ENCODE measurements around the gene LONP1. TPM values are rescaled to one million over a fixed set of nuclear protein-coding genes. Genes with fewer than 3 reads are reported as not detected.
"Not testable (repeated sequence)": the region's sequence is repeated elsewhere in the genome, so short reads cannot be mapped to it uniquely, and the experiment has no call there.

The LONP1 gene
- total and polyA plus RNA-seq, 5 experiments from 2014 or later, result 19.9 to 75.3 (median 45.5) TPM

DNA sequence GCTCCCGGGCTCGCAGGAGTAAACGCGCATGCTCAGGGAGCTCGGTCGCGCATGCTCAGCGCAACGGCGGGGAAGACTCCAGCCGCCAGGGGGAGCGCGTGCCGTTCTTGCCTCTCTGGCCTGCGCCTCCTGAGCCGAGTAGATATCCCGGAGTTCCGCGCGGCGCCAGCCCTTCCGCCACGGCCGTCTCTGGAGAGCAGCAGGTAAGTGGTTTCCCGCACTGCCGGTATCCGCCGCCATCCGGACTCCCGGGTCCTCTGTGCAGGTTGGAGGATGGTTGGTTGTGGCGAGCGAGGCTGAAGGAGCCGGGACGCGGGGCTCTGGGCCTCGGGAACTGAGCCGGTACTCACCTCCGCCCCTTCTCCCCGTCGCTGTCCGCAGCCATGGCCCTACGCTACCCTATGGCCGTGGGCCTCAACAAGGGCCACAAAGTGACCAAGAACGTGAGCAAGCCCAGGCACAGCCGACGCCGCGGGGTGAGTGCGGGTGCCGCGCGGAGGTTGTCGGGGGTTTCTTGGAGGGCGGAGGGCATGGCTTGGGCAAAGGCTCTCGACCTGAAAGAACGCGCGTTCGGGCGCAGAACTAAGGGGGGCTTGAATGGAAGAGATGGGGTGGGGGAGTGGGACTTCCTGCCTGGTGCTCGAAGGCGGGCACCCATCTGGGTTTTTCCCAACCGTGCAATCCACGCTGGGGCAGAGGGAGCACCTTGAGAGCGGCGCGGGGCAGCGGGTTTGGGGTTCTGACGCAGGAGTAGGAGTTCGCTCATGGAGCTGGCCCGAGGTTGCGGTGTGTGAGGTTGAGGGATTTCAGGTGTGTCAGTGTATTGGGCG lies 29.6 kb downstream of the LONP1 start, which contains the start of gene RPL36:
Gene RPL36 (plus strand): TSS at position 171 of the 830 bp plus-strand sequence. CDS start 213 bp downstream, at position 384.
- H3K4me1 Mint-ChIP-seq, result peaks cover 19 to 43% (median 36%) of the 10 kb centered on the region in 4 donors
- H3K36me3 Mint-ChIP-seq, result peaks cover 0 to 34% (median 0%) of the 10 kb centered on the region in 3 donors
- no peaks in the 10 kb centered on the region for H3K27me3 Mint-ChIP-seq
- ATAC-seq (peak; percentile 58 to 65), DNase-seq (peak; percentile 96 to 99 (median 98))
- H3K27ac Mint-ChIP-seq, result peak within 1 kb of the TSS; percentile 90 to 99 (median 96)
- POLR2A ChIA-PET, result interaction anchor here (0.5 to 4.2 kb wide), 22 partner anchors 9 to 899 kb away, joined by 3 to 68 read pairs (median 3); partner anchors contain the start of genes CATSPERD, DUS3L, HSD11B1L and LONP1
- peak within 1 kb of the TSS; percentile 90 to 99 (median 94) for H3K4me3 Mint-ChIP-seq
- H3K9me3 Mint-ChIP-seq, result no peaks in the 10 kb centered on the region

DNA sequence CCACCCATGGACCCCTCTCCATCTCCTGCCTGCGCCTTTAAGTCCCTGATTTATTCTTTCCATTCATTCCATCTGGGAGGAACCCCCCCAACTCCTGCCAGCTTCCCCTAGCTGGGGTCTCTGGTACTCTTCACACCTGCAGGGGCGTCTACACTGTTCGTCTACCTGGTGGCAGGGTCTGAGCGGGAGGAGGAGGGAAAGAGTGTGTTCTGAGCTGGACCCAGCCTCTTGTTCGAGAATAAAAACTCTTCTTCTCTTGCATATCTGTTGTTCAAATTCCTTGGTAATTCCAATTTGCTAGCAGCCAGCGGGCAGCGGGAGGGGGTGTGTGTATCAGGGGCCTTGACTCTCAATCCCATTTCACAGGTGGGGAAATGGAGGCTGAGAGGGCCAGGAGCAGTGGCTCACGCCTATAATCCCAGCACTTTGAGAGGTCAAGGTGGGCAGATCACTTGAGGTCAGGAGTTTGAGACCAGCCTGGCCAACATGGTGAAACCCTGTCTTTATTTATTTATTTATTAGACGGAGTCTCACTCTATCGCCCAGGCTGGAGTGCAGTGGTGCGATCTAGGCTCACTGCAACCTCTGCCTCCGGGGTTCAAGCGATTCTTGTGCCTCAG lies 31.6 kb downstream of the LONP1 start:
- not testable (repeated sequence) for H3K27me3 Mint-ChIP-seq, H3K9me3 Mint-ChIP-seq, ATAC-seq, DNase-seq
- H3K36me3 Mint-ChIP-seq, result peaks cover 0 to 22% (median 0%) of the 10 kb centered on the region in 3 donors
- POLR2A ChIA-PET, result interaction anchor here (3.8 to 4.2 kb wide), 2 partner anchors 31 to 67 kb away, joined by 41 to 68 read pairs; partner anchors contain the start of genes CATSPERD, LONP1, SAFB and SAFB2
- peaks cover 19 to 40% (median 36%) of the 10 kb centered on the region in 4 donors for H3K4me1 Mint-ChIP-seq
- H3K27ac Mint-ChIP-seq, result peak overlapping the region in 6 of 10 donors; percentile 53 to 83 (median 72)
- H3K4me3 Mint-ChIP-seq, result peak overlapping the region; percentile 48 to 85 (median 62)

DNA sequence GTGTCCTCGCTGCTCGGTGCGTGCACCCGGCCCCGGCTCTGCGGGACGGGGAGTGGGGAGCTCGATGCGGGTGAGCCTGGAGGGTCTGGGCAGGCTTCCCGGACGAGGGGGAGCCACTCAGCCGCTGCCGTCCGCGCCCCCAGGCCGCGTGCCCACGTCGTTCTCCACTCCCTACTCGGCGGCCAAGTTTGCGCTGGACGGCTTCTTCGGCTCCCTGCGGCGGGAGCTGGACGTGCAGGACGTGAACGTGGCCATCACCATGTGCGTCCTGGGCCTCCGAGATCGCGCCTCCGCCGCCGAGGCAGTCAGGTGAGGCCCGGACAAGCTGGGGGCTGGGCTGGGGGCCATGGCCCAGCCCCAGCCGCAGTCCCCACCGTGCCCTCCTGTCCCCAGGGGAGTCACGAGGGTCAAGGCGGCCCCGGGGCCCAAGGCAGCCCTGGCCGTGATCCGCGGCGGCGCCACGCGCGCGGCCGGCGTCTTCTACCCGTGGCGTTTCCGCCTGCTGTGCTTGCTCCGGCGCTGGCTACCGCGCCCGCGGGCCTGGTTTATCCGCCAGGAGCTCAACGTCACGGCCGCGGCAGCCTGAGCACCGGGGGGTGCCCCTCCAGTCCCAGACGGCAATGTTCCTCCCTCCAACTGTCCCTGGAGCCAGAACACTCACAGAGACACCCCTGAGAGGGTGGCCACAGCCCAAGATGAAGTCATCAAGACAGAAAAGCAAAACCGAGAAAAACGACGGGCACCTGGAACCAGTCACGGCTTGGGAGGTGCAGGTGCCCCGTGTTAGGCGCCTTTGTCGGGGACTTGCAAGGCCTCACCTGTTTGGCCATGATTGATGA lies 32.4 kb downstream of the LONP1 start:
- no peaks in the 10 kb centered on the region for H3K27me3 Mint-ChIP-seq
- DNase-seq (no peak), ATAC-seq (no peak)
- POLR2A ChIA-PET, result interaction anchor here (0.6 to 2.5 kb wide), 11 partner anchors 16 to 1087 kb away, joined by 3 to 40 read pairs (median 4); partner anchors contain the start of genes CATSPERD, LONP1, NDUFA11 and SAFB
- peaks cover 0 to 15% (median 0%) of the 10 kb centered on the region in 3 donors for H3K36me3 Mint-ChIP-seq
- peaks cover 17 to 38% (median 33%) of the 10 kb centered on the region in 4 donors for H3K4me1 Mint-ChIP-seq
- peak overlapping the region in 5 of 10 donors; percentile 53 to 95 (median 91) for H3K27ac Mint-ChIP-seq
- H3K9me3 Mint-ChIP-seq, result no peaks in the 10 kb centered on the region
- H3K4me3 Mint-ChIP-seq, result peak overlapping the region; percentile 52 to 91 (median 84)

DNA sequence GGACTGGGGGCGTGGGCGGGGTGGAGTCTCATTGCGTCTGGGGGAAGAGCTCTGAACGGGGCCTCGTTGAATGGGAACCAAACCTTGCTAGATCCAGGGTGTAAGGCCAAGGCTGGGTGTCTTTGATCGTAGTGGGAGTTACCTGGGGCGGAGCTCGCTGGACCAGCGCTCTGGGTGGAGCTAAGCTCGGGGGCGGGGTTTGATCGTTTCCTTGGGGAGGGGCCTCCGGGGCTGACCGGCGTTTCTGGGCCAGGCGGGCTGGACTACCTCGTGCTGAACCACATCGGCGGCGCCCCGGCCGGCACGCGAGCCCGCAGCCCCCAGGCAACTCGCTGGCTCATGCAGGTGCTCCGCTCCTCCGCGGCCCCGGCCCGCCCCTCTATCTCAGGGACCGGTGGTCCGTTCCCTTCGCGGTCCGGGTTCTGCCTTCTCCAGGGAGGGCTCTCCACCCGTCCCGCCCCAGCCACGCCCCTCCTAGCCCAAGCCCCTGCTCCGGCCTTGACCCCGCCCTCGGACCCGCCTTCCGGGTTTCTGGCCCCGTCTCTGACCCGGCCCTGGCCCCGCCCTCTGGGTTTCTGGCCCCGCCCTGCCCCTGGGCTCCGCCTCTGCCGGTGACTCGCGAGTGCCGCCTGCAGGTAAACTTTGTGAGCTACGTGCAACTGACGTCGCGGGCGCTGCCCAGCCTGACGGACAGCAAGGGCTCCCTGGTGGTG lies 33.1 kb downstream of the LONP1 start:
- no peaks in the 10 kb centered on the region for H3K9me3 Mint-ChIP-seq
- H3K27ac Mint-ChIP-seq, result peak overlapping the region; percentile 19 to 95 (median 91)
- peaks cover 21 to 35% (median 33%) of the 10 kb centered on the region in 4 donors for H3K4me1 Mint-ChIP-seq
- DNase-seq (peak; percentile 80 to 97 (median 92)), ATAC-seq (peak; percentile 59 to 60)
- peak overlapping the region; percentile 80 to 91 (median 86) for H3K4me3 Mint-ChIP-seq
- H3K36me3 Mint-ChIP-seq, result peaks cover 0 to 7% (median 0%) of the 10 kb centered on the region in 3 donors
- POLR2A ChIA-PET, result interaction anchor here (0.6 to 2.5 kb wide), 13 partner anchors 15 to 1698 kb away, joined by 3 to 40 read pairs (median 4); partner anchors contain the start of genes CATSPERD, DUS3L, LONP1 and NDUFA11
- H3K27me3 Mint-ChIP-seq, result no peaks in the 10 kb centered on the region

DNA sequence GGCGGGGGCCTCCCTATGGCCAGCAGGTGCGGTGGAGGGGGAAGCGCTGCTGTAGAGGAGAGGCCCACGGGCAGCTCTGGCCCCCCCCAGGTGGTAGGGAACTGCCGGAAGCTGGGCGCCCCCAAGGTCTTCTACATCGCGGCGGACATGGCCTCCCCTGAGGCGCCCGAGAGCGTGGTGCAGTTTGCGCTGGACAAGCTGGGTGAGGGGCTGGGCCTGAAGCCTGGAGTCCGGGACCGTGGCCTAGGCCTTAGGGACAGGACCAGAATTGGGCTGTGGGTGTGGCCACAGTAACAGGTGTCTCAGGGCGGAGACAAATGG lies 33.7 kb downstream of the LONP1 start:
- peaks cover 0 to 6% (median 0%) of the 10 kb centered on the region in 3 donors for H3K36me3 Mint-ChIP-seq
- H3K27me3 Mint-ChIP-seq, result no peaks in the 10 kb centered on the region
- no peak for DNase-seq
- POLR2A ChIA-PET, result interaction anchor here (0.6 to 2.5 kb wide), 8 partner anchors 16 to 1697 kb away, joined by 3 to 40 read pairs (median 5); partner anchors contain the start of genes CATSPERD, DUS3L, LONP1 and NDUFA11
- ATAC-seq, result peak in 1 of 2 donors; percentile 5
- peaks cover 26 to 40% (median 37%) of the 10 kb centered on the region in 4 donors for H3K4me1 Mint-ChIP-seq
- no peaks in the 10 kb centered on the region for H3K9me3 Mint-ChIP-seq
- H3K27ac Mint-ChIP-seq, result peak overlapping the region; percentile 19 to 95 (median 91)
- H3K4me3 Mint-ChIP-seq, result peak overlapping the region; percentile 80 to 91 (median 86)

DNA sequence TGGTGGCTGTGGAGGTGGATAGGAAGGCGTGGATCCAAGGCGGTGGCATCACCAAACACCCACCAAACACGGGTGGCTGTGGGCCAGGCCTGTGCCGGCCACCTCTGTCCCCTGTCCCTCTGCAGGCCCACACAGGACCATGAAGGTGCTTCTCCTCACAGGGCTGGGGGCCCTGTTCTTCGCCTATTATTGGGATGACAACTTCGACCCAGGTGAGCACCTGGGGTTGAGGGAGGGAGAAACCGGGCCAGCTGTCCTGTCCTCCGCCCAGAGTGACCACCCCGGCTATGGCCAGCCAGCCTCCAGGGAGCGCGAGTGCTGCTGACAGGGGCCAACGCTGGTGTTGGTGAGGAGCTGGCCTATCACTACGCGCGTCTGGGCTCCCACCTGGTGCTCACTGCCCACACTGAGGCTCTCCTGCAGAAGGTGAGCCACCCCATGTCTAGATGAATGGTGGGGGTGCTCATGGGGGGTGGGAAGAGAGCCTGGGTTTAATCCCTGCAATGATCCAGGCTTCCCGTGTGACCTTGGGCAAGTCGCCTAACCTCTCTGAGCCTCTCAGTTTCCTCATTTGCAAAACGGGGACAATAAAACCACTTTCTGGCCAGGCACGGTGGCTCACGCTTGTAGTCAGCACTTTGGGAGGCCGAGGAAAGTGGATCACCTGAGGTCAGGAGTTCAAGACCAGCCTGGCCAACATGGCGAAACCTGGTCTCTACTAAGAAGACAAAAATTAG lies 35.1 kb downstream of the LONP1 start:
- Mint-ChIP-seq H3K36me3 (no peaks in the 10 kb centered on the region), H3K27ac (peak overlapping the region in 2 of 10 donors; percentile 48 to 56), H3K4me3 (peak overlapping the region in 2 of 10 donors; percentile 11 to 14), H3K9me3 (no peaks in the 10 kb centered on the region), H3K27me3 (peaks cover 0 to 3% (median 0%) of the 10 kb centered on the region in 5 donors), H3K4me1 (peaks cover 21 to 39% (median 33%) of the 10 kb centered on the region in 4 donors)
- POLR2A ChIA-PET, result interaction anchor here (1.7 kb wide), 1 partner anchor 62 kb away, joined by 4 read pairs; the partner anchor contains the start of genes SAFB and SAFB2
- no peak for ATAC-seq
- no peak for DNase-seq

DNA sequence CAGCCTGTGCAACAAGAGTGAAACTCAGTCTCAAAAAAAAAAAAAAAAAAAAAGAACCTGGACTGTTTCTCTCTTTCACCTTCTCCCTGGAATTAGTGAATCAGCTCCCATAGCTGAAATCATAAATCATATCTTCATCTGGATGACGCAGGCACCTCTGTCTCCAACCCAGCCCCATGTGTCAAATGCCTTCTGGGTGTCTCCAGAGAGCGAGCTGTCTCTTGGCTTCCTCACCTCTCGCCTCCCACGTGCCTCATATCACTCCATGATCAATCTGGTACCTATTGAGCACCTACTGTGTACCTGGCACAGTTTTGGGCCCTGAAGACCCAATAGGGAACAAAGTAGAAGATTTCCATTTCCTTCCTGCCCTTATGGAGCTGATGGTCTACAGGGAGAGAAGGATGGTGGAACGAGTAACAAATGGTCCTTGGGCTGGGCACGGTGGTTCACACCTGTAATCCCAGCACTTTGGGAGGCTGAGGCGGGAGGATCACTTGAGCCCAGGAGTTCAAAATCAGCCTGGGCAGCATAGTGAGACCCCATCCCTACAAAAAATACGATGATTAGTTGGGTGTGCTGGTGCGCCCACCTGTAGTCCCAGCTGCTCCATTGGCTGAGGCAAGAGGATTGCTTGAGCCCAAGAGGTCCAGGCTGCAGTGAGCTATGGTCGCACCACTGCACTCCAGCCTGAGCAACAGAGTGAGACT lies 36.6 kb downstream of the LONP1 start:
- ATAC-seq (no peak), DNase-seq (no peak)
- H3K9me3 Mint-ChIP-seq, result no peaks in the 10 kb centered on the region
- H3K27me3 Mint-ChIP-seq, result peaks cover 0 to 3% (median 0%) of the 10 kb centered on the region in 5 donors
- peak overlapping the region in 7 of 10 donors; percentile 4 to 68 (median 57) for H3K4me3 Mint-ChIP-seq
- POLR2A ChIA-PET, result interaction anchor here (0.6 to 1.7 kb wide), 3 partner anchors 26 to 440 kb away, joined by 3 to 4 read pairs (median 4); partner anchors contain the start of genes SAFB and SAFB2
- H3K27ac Mint-ChIP-seq, result peak overlapping the region in 3 of 10 donors; percentile 37 to 74 (median 69)
- no peaks in the 10 kb centered on the region for H3K36me3 Mint-ChIP-seq
- H3K4me1 Mint-ChIP-seq, result peaks cover 25 to 45% (median 36%) of the 10 kb centered on the region in 4 donors

DNA sequence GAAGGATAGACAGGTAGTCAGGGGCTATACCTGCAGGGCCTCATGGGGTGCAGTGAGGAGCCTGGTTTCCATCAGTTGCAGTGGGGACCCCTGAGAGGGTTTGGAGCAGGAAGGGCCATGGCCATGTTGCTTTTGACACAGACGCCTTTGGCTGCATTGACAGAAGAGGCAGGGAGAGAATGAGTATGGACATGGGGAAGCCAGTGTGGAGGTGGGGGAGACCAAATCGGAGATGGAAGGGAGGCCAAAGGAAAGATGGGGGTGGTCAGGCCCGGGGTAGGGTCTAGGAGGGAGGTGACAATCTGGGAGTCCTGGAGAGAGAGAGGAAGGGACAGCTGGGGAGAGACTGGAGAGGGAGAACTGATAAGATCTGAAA lies 37.9 kb downstream of the LONP1 start:
- no peaks in the 10 kb centered on the region for H3K9me3 Mint-ChIP-seq
- H3K4me1 Mint-ChIP-seq, result peaks cover 23 to 45% (median 33%) of the 10 kb centered on the region in 4 donors
- no peaks in the 10 kb centered on the region for H3K36me3 Mint-ChIP-seq
- peak overlapping the region; percentile 67 to 87 (median 80) for H3K4me3 Mint-ChIP-seq
- POLR2A ChIA-PET, result interaction anchor here (0.9 kb wide), 1 partner anchor 59 kb away, joined by 4 read pairs; the partner anchor contains the start of genes SAFB and SAFB2
- peak overlapping the region; percentile 18 to 99 (median 86) for H3K27ac Mint-ChIP-seq
- DNase-seq, result no peak
- no peak for ATAC-seq
- peaks cover 0 to 3% (median 0%) of the 10 kb centered on the region in 5 donors for H3K27me3 Mint-ChIP-seq

DNA sequence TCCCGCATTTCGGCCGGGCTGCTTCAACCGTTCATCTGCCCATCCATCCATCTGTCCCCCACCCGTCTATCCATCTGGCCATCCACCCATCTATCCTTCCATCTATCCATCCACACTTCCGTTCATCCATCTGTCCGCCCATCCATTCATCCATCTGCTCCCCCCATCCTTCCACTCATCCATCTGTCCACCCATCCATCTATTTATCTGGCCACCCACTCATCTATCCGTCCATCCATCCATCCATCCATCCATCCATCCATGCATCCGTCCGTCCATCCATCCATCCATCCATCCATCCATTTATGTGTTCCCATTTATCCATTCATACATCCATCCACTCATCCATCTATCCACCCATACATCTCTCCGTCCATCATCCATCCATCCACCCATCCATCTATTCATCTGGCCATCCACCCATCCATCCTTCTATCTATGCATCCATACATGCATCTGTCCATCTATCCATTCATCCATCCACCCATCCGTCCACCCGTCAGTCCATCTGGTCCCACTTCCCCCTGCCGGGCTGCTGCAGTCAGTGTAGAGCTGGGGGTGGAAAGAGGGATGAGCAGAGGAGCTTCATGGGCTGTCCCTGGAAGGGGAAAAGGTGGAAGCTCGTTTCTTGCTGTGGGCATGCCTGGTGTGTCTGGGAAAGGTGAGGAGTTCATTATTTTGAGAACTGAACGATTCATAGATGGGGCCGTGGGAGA lies 38.4 kb downstream of the LONP1 start:
- H3K27me3 Mint-ChIP-seq, result peaks cover 0 to 3% (median 0%) of the 10 kb centered on the region in 5 donors
- peak overlapping the region; percentile 69 to 99 (median 86) for H3K27ac Mint-ChIP-seq
- H3K36me3 Mint-ChIP-seq, result no peaks in the 10 kb centered on the region
- peak overlapping the region; percentile 67 to 87 (median 80) for H3K4me3 Mint-ChIP-seq
- no peak for ATAC-seq
- H3K4me1 Mint-ChIP-seq, result peaks cover 23 to 42% (median 32%) of the 10 kb centered on the region in 4 donors
- POLR2A ChIA-PET, result interaction anchor here (0.6 to 2.9 kb wide), 4 partner anchors 9 to 1207 kb away, joined by 4 to 15 read pairs (median 6); partner anchors contain the start of genes RPL36, SAFB and SAFB2
- H3K9me3 Mint-ChIP-seq, result no peaks in the 10 kb centered on the region
- no peak for DNase-seq

Data from naive thymus-derived CD8-positive, alpha-beta T cell (primary cell).